ENCODE results near the gene OR3A2. TPM values are rescaled to one million over a fixed set of nuclear protein-coding genes. Genes with fewer than 3 reads are reported as not detected.
A peak's percentile ranks its signal among the peaks of the same experiment; 100 is the strongest.
"Not testable (repeated sequence)": the region's sequence is repeated elsewhere in the genome, so short reads cannot be mapped to it uniquely, and the experiment has no call there.

Gene OR3A2
- total RNA-seq, 1 experiment from 2014 or later, result not detected

- Histone ChIP-seq H3K4me1 (no peaks in the 10 kb centered on the region), H3K36me3 (ENCODE audit: control insufficient read depth, insufficient read depth, low read length) (no peaks in the 10 kb centered on the region), H3K9me3 (no peaks in the 10 kb centered on the region), H3K4me3 (ENCODE audit: low read depth, low read length) (no peak overlapping the region), H3K27me3 (replicated peaks; ENCODE audit: control insufficient read depth, insufficient read depth, low read length) (no peaks in the 10 kb centered on the region; the same call in 1 of the 2 replicates)
- H3K36me3 Mint-ChIP-seq (ENCODE audit: insufficient read depth, unreplicated experiment), result no peaks in the 10 kb centered on the region
- TF ChIP-seq, protein P1, sequence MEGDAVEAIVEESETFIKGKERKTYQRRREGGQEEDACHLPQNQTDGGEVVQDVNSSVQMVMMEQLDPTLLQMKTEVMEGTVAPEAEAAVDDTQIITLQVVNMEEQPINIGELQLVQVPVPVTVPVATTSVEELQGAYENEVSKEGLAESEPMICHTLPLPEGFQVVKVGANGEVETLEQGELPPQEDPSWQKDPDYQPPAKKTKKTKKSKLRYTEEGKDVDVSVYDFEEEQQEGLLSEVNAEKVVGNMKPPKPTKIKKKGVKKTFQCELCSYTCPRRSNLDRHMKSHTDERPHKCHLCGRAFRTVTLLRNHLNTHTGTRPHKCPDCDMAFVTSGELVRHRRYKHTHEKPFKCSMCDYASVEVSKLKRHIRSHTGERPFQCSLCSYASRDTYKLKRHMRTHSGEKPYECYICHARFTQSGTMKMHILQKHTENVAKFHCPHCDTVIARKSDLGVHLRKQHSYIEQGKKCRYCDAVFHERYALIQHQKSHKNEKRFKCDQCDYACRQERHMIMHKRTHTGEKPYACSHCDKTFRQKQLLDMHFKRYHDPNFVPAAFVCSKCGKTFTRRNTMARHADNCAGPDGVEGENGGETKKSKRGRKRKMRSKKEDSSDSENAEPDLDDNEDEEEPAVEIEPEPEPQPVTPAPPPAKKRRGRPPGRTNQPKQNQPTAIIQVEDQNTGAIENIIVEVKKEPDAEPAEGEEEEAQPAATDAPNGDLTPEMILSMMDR (IDR thresholded peaks at IDR 0.05; ENCODE audit: insufficient read depth in 1 of 2, low read depth in 1 of 2, low read length in 1 of 2, severe bottlenecking in 1 of 2, unreplicated experiment in 1 of 2), result peak; percentile 31 to 32
- ChIA-PET CTCF (no interaction called here), POLR2A (no interaction called here)
- BruUV-seq (replicated peaks), result no TSS peak
- intact Hi-C loops (cut with micrococcal nuclease; ENCODE audit: unreplicated experiment), result no loop called here
- no peak for DNase-seq
- H3K9me3 Mint-ChIP-seq (ENCODE audit: unreplicated experiment), result no peaks in the 10 kb centered on the region
- H3K4me3 Mint-ChIP-seq (ENCODE audit: unreplicated experiment), result no peak overlapping the region
- H3K27me3 Mint-ChIP-seq (ENCODE audit: insufficient read depth, unreplicated experiment), result peaks cover 18% of the 10 kb centered on the region
- H3K4me1 Mint-ChIP-seq (ENCODE audit: low read depth, unreplicated experiment), result no peaks in the 10 kb centered on the region
- H3K27ac Mint-ChIP-seq (ENCODE audit: unreplicated experiment), result no peak overlapping the region
These were observed 77.5 kb downstream of the OR3A2 start for GRCh38 chr17:3308603-3309002.

DNA sequence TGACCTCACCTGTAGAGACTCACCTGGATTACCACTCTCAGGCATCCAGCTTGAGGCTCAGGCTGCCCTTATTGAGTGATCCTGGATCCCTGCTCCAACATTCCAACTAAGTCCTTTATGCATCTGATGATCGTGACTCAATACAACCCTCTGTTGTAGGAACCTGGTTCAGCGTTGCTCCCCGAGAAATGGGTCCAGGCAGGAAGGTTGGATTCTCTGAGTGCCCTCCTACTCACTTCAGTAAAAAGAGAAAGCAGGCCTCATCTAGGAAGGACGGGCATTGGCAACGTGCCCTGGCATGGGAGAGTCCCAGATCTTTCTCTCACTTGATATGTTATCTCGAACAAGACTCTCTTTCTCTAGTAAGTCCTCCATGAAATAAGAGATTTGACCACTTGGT lies 87.8 kb downstream of the OR3A2 start, which contains the start of gene OR3A1:
TSS of gene OR3A1 (minus strand) at position 101 of the 400 bp plus-strand sequence. CDS start 5,778 bp downstream, outside the sequence.
- H3K4me3 ChIP-seq (ENCODE audit: low read depth, low read length), result no peak within 1 kb of the TSS
- TF ChIP-seq, protein P1 (IDR thresholded peaks at IDR 0.05; ENCODE audit: insufficient read depth in 1 of 2, low read depth in 1 of 2, low read length in 1 of 2, severe bottlenecking in 1 of 2, unreplicated experiment in 1 of 2), result no peak
- no peaks in the 10 kb centered on the region for H3K27me3 ChIP-seq (replicated peaks; ENCODE audit: control insufficient read depth, insufficient read depth, low read length)
- no TSS peak for BruUV-seq (replicated peaks)
- peaks cover 18% of the 10 kb centered on the region for H3K27me3 Mint-ChIP-seq (ENCODE audit: insufficient read depth, unreplicated experiment)
- no peaks in the 10 kb centered on the region for H3K4me1 ChIP-seq
- CTCF ChIA-PET, result no interaction called here
- POLR2A ChIA-PET, result no interaction called here
- no peaks in the 10 kb centered on the region for H3K36me3 ChIP-seq (ENCODE audit: control insufficient read depth, insufficient read depth, low read length)
- H3K9me3 Mint-ChIP-seq (ENCODE audit: unreplicated experiment), result no peaks in the 10 kb centered on the region
- no peaks in the 10 kb centered on the region for H3K9me3 ChIP-seq
- no peak within 1 kb of the TSS for H3K4me3 Mint-ChIP-seq (ENCODE audit: unreplicated experiment)
- no peaks in the 10 kb centered on the region for H3K36me3 Mint-ChIP-seq (ENCODE audit: insufficient read depth, unreplicated experiment)
- H3K27ac Mint-ChIP-seq (ENCODE audit: unreplicated experiment), result no peak within 1 kb of the TSS
- intact Hi-C loops (cut with micrococcal nuclease; ENCODE audit: unreplicated experiment), result no loop called here
- DNase-seq, result no peak
- no peaks in the 10 kb centered on the region for H3K4me1 Mint-ChIP-seq (ENCODE audit: low read depth, unreplicated experiment)

- H3K27me3 Mint-ChIP-seq (ENCODE audit: insufficient read depth, unreplicated experiment), result peaks cover 20% of the 10 kb centered on the region
- DNase-seq, result no peak
- CTCF ChIA-PET, result no interaction called here
- no peaks in the 10 kb centered on the region for H3K9me3 Mint-ChIP-seq (ENCODE audit: unreplicated experiment)
- POLR2A ChIA-PET, result no interaction called here
- TF ChIP-seq, protein P1 (IDR thresholded peaks at IDR 0.05; ENCODE audit: insufficient read depth in 1 of 2, low read depth in 1 of 2, low read length in 1 of 2, severe bottlenecking in 1 of 2, unreplicated experiment in 1 of 2), result no peak
- H3K4me1 Mint-ChIP-seq (ENCODE audit: low read depth, unreplicated experiment), result no peaks in the 10 kb centered on the region
- Histone ChIP-seq H3K36me3 (ENCODE audit: control insufficient read depth, insufficient read depth, low read length) (no peaks in the 10 kb centered on the region), H3K27me3 (replicated peaks; ENCODE audit: control insufficient read depth, insufficient read depth, low read length) (no peaks in the 10 kb centered on the region), H3K9me3 (no peaks in the 10 kb centered on the region), H3K4me3 (ENCODE audit: low read depth, low read length) (no peak overlapping the region), H3K4me1 (no peaks in the 10 kb centered on the region)
- intact Hi-C loops (cut with micrococcal nuclease; ENCODE audit: unreplicated experiment), result no loop called here
- no peak overlapping the region for H3K4me3 Mint-ChIP-seq (ENCODE audit: unreplicated experiment)
- no peak overlapping the region for H3K27ac Mint-ChIP-seq (ENCODE audit: unreplicated experiment)
- no TSS peak for BruUV-seq (replicated peaks)
- no peaks in the 10 kb centered on the region for H3K36me3 Mint-ChIP-seq (ENCODE audit: insufficient read depth, unreplicated experiment)
These were observed 90.5 kb downstream of the OR3A2 start for GRCh38 chr17:3295632-3296031.

DNA sequence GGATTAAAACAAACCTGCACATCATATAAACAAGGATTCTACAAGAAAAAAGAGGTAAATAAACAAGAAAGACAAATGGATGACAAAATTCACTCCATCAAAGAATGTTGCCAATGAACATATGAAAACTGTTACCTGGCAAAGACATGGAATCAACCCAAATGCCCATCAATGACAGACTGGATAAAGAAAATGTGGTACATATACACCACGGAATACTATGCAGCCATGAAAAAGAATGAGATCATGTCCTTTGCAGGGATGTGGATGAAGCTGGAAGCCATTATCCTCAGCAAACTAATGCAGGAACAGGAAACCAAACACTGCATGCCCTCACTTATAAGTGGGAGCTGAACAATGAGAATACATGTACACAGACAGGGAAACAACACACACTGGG lies 92.6 kb downstream of the OR3A2 start:
- H3K4me3 Mint-ChIP-seq (ENCODE audit: unreplicated experiment); H3K36me3 ChIP-seq (ENCODE audit: control insufficient read depth, insufficient read depth, low read length); H3K4me3 ChIP-seq (ENCODE audit: low read depth, low read length); DNase-seq; H3K9me3 ChIP-seq; H3K4me1 ChIP-seq; CTCF ChIA-PET; intact Hi-C loops (cut with micrococcal nuclease; ENCODE audit: unreplicated experiment); H3K27me3 ChIP-seq (replicated peaks; ENCODE audit: control insufficient read depth, insufficient read depth, low read length); H3K4me1 Mint-ChIP-seq (ENCODE audit: low read depth, unreplicated experiment); POLR2A ChIA-PET; H3K36me3 Mint-ChIP-seq (ENCODE audit: insufficient read depth, unreplicated experiment); H3K27ac Mint-ChIP-seq (ENCODE audit: unreplicated experiment); BruUV-seq (replicated peaks); H3K9me3 Mint-ChIP-seq (ENCODE audit: unreplicated experiment): not testable (repeated sequence)
- H3K27me3 Mint-ChIP-seq (ENCODE audit: insufficient read depth, unreplicated experiment), result peaks cover 29% of the 10 kb centered on the region
